HG02678 (cell line): Measurements from ENCODE around the gene POMGNT2.
"Not testable (repeated sequence)": the region's sequence is repeated elsewhere in the genome, so short reads cannot be mapped to it uniquely, and the experiment has no call there.

Experiments
- ATAC-seq: cut with Tn5 transposase; IDR thresholded peaks from one replicate; pipeline ENCODE4 v1.9.1; 2021; ENCODE audit warnings: mild to moderate bottlenecking, moderate library complexity; ENCODE audit not compliant: unreplicated experiment

Gene POMGNT2

DNA sequence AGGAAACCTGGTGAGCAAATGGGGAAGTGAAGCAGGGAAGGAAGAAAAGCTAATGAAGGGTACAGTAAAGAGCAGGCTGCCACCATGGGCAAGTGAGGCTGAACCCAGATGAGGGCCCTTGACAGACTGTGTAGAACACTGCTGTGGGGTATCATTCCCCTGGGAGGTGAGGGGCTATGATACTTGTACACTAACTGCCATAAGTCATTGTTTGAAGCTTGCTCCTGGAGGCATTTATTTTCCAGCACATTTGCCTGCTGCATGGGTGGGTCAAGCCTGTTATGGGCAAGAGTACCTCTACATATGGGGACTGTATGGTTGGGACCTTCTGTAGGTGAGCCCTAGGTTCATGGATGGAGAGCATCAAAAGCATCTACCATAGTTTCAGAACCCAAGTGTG is 57.4 kb downstream of the POMGNT2 start:
- no peak for ATAC-seq

DNA sequence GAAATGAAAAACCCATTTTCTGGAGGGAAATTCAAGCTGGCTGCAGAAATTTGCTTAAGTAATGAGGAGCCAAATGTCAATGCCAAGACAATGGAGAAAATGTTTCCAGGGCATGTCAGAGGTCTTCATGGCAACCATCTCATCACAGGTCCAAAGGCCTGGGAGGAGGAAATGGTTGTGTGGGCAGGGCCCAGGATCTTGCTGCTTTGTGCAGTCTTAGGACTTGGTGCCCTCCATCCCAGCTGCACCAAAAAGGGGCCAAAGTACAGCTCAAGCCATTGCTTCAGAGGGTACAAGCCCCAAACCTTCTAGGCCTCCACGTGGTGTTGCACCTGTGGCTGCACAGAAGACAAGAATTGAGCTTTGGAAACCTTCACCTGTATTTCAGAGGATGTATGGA is 59.3 kb downstream of the POMGNT2 start:
- ATAC-seq, result no peak

DNA sequence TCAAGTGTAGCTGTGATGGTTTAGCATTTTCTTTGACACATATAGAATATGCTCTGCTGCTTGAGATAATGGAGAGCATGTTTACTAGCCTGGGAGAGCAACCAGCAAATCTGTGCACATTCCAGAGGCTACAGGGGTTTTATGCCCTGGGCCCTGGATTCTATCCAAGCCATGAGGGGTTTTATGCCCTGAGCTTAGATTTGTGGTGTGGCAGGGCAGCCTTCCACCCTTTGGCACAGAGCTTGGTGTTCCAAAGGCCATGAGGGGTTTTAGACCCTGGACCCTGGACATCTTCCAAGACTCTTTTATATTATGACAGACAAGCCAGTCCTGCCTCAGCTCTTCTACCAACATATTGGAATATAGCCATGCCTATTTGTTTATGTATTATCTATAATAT is 60.8 kb downstream of the POMGNT2 start:
- ATAC-seq, result not testable (repeated sequence)

DNA sequence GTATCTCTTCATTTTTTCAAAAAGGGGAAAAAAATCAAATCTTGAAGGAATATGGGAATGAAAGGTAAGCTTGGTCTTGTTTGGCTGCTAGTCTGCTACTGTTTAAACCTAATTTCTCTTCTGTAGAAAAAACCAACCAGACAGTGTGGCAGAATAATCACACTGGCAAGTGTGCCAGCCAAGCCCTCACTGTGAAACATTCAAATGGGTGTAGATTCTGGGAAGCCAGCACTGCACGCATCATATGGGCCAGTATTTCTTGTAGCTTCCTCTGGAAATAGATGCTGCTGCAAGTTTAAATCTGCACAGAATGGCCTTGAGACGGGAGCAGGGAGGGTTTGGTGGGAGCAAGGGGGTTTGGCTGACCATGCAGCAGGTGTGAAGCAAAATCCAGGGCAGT is 62.1 kb downstream of the POMGNT2 start:
- no peak for ATAC-seq

DNA sequence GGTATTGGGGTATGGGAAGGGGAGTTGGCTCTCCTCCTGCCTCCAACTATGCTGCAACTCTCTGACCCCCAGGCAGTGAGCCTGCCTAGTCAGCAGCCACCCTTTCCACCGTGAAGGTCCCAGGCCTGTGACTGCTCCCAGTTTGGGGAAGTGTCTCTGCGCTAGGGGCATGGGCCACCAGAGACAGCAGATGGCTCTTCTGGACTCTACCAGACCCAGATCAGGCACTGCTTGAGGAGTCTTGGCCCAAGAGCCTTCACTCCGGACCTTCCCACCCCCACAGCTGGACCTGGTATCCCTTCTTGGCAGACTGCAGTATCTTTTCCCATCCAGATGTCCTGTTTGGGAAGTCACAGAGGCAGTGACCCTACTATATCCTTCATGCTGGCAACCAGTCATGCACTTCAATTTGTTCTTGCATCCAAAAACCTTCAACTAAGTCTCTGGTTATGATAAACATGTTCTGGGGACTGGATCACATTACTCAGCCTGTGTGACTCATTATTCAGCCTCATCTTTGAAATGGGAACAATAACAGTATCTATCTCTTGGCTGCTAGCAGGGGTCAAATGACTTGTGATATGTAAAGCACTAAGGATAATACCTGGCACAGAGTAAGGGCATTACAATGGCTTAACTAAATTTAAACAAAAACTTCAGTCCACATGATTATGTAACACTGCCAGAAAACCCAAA is 62.7 kb downstream of the POMGNT2 start:
- no peak for ATAC-seq

DNA sequence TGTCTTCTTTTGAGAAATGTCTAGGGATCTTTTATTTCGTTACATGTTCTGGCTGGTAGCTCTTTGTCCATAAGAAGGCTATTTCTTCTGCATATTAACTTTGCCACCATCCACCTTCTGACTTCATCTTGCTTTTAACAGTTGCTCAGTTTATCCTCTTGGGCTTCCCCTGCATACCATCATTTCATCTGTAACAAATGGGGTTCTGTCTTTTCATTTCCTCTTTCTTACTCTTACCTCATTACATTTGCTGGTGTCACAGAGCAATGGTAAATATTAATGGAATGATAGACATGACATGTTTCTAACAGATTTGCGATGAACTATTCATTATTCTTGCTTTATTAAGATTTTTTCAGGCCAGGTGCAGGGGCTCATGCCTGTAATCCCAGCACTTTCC is 64.4 kb downstream of the POMGNT2 start:
- no peak for ATAC-seq

DNA sequence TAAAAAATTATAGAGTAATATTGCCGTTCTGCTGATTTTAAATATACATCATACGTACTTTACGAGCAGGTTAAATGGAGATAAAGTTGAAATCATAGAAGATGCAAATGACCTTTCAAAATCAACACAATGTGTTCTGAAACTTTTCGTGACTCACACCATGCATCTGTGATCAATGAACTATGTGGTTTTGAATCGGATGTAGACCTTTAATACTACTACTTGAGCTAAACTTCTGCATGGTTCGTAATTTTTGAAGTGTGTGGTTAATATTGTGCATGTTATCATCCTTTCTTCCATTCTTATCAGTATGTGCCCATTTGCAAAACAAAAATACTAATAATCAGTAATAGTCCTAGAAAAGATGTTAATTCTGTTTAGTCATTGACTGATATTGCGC is 67.9 kb downstream of the POMGNT2 start:
- no peak for ATAC-seq

DNA sequence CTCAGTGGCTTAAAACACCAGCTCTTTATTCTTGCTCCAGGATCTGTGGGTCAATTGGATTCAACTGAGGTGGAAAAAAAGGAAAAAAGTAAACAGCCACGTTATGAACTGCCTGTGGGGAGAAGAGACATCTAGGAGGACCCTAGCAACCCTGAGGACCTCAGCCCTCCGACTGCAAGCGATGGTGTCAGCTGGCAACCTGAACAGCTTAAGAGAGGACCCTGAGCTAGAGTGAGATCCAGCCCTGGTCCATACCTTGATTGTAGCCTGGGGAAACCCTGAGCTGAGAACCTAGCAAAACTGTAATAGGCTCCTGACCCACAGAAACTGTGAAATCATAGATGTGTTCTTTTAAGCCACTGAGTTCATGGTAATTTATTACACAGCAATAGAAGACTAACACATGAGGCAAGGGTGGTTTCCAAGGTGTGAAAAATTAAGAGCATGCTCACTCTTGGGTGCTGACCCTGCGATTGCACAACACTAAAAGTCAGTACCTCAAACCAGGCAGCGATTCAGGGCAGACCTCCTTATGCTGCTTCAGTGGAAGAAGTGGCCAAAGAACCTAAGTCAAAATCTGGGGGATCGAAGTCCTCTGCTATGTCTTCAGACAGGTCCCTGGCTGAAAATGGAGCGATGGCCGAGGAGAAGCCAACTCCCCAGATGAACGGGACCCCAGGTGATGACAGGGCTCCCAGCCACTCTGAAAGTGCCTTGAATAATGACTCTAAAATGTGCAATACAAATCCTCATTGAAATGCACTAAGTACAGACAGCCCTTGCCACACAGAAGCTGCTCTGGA is 69.1 kb downstream of the POMGNT2 start:
- ATAC-seq, result no peak

DNA sequence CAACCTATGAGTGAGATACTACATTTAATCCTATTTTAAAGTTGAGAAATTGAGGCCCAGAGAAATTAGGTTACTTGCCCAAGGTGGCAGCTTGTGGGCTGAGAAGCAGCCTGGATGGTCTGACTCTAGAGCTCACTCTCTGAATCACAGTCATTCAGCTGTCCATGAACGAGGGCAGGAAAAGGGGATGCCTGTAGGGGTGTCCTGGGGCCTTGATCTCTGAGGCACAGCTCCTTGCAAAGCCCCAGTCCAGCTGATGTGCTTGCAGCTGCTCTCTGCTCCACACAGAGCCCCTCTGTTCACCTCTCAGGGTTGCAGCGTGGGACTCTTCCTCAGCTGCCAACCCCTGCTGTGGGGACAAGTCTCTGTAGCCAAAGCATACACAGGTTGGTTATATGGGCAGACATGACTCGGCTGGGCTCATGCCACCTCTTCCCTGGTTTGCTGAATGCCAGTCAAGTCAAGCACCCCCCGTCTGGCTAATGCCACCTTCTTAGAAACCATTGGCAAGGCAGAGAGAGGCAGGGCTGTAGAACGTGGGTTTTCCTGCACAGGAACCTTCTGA is 70.0 kb downstream of the POMGNT2 start:
- no peak for ATAC-seq

DNA sequence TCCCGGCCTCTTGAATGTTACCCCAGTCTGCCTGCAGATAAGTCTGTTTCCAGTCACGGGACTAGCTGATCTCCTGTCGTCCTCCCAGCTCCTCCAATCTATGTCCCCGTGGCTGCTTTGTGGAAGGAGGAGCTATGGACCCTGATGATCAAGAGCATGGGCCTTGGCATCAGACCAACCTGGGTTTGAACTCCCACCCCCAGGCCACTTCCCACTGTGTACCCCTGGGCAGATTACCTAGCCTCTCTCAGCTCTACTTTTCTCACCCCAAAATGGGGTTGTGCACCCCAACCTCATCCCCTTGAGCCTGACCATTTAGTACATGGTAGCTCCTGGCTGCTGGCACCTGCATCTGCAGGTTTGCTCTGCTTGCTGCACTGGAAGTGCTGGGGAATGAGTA is 71.0 kb downstream of the POMGNT2 start:
- no peak for ATAC-seq

DNA sequence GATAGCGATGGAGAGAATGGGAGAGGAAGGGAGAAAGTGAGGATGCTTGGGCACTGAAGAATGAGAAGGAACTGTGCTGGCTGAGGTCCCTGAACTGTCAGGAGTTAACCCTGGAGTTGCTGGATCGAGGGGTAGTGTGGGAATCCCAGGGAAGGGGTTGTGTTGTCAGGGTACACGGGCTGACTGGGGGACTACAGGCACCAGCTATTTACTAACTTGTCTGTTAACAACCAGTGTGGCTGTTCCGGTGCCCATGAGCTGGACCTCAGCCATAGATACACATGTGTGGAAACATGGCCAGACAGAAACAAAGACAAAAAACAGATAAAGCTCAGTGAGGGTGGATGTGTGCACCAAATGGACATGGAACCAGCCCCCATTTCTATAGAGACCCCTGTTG is 71.7 kb downstream of the POMGNT2 start:
- no peak for ATAC-seq

DNA sequence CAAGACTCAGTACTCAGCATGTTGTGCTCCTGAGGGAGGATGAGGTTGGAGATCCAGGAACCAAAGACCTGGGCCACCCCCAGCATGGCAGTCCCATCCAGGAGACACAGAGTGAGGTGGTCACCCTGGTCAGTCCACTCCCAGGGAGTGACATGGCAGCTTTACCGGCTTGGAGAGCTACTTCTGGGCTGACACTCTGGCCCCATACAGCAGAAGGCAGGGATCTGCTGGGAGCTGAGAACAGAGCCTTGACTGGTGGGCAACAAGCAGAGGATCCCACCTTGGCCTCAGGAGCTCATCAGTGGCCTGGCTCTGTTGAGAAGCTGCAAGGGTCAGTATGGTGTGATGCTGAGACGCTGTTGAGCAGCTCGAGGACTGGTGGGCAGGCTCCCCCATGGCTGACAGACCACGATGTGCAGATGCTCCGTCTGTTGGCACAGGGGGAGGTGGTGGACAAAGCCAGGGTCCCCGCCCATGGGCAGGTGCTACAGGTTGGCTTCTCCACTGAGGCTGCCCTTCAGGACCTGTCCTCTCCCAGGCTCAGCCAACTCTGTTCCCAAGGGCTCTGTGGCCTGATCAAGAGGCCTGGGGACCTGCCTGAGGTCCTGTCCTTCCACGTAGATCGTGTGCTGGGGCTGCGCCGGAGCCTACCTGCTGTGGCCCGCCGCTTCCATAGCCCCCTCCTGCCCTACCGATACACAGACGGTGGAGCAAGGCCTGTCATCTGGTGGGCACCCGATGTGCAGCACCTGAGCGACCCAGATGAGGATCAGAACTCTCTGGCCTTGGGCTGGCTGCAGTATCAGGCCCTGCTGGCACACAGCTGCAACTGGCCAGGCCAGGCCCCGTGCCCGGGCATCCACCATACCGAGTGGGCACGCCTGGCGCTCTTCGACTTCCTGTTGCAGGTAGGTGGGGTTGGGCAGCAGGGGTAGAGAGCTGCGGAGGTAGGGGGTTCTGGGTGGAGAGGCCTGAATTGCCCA is 72.9 kb downstream of the POMGNT2 start:
- no peak for ATAC-seq

DNA sequence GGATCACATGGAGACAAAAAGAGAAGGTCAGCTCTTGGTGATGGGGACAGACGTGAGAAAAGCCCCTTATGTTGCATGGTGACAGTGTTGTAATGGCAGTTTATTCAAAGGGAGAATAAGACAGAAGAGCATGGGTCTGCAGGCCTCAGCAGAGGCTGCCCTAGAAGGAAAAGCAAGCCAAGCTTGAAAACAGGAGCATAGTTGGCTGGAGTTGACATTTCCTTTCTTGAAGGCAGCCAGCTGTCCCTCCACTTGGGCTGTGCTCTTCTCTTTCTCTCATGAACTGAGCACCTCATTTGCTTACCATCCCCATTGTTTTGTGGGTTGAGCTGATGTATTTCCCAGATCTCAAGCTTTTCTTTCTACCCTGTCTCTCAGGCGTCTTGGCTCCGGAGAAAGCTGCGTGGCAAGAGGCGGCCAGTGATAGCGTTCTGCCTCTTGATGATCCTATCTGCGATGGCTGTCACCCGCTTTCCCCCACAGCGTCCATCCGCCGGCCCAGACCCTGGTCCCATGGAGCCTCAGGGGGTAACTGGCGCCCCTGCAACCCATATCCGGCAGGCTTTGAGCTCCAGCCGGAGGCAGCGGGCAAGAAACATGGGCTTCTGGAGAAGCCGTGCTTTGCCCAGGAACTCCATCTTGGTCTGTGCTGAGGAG is 73.9 kb downstream of the POMGNT2 start:
- ATAC-seq, result no peak

DNA sequence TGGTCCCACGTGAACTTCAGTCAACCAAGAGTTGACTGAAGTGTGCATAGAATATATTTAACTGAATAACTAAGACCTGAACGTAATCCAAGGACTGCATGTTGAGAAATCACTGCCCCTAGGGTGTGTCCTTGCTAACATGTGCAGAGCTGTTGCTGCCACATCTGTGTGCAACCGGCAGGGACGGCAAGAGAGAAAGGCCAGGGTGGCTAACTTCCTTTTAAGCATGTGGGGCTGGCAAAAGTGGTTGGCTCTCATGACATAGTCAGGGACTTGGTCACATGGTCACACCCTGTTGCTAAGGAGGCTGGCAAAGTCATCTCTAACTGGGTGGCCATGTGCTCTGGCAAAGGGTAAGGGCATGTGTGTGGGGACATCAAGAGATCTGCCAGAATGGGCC is 74.4 kb downstream of the POMGNT2 start:
- no peak for ATAC-seq

DNA sequence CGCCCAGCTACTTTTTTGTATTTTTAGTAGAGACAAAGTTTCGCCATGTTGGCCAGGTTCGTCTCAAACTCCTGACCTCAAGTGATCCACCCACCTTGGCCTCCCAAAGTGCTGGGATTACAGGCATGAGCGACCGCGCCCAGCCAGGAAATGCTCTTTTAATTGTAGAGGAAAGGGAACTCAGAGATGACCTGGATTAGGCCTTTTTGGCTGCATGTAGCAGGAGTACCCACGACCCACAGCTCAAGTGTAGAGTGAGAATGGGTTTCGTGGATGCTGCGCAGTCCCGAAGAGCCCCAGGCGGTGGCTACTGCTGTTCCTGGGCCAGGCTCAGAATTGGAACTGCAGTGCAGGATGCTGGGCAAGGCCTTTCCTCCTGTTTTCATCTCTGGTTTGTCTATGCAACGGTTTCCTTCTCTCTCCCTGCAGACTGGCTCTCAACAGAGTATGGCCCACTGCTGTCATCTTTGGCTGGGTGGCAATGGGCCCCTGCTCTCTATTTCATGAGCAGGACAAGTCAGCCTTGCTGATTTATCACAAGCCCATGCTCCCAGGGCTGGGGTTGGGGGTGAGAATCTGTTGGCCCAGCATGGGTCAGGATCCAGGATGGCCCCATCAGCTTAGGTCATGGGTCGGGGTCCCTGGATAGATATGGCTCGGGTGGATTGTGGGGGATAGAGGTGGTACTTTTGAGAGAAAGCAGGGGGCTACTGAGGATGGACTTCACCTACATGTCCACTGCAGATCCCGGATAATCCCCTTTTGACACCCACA is 75.5 kb downstream of the POMGNT2 start:
- no peak for ATAC-seq
